Thymus (tissue), 14 donors: ENCODE results near the gene MAOA. TPM values are rescaled to one million over a fixed set of nuclear protein-coding genes. Genes with fewer than 3 reads are reported as not detected.
A peak's percentile ranks its signal among the peaks of the same experiment; 100 is the strongest.
"Not testable (repeated sequence)": the region's sequence is repeated elsewhere in the genome, so short reads cannot be mapped to it uniquely, and the experiment has no call there.

Source experiments
- DNase-seq, 9 donors: peaks; one replicate each; pipeline ENCODE4 v3.0.0-alpha.2; 2013; ENCODE audit warnings: low spot score in 9 of 9, low read depth in 6 of 9, missing footprints in 1 of 9
- H3K27ac ChIP-seq, 2 donors: one replicate each; pipeline ENCODE4 v1.5.1; 2013; ENCODE audit warnings: control low read depth in 1 of 2, low read depth in 1 of 2, low read length in 1 of 2, mild to moderate bottlenecking in 1 of 2, moderate library complexity in 1 of 2
- H3K27me3 ChIP-seq, 2 donors: one replicate each; pipeline ENCODE4 v1.5.1; 2013; ENCODE audit warnings: low read length in 1 of 2; ENCODE audit not compliant: control insufficient read depth in 2 of 2, insufficient read depth in 1 of 2
- H3K36me3 ChIP-seq, 2 donors: one replicate each; pipeline ENCODE4 v1.5.1; 2013; ENCODE audit warnings: low read length in 1 of 2, mild to moderate bottlenecking in 1 of 2, moderate library complexity in 1 of 2; ENCODE audit not compliant: control insufficient read depth in 2 of 2, insufficient read depth in 2 of 2
- H3K4me1 ChIP-seq, 2 donors: one replicate each; pipeline ENCODE4 v1.5.1; 2013; ENCODE audit warnings: low read length in 2 of 2; ENCODE audit not compliant: control insufficient read depth in 2 of 2, insufficient read depth in 2 of 2
- H3K4me3 ChIP-seq, 2 donors: one replicate each; pipeline ENCODE4 v1.5.1; 2013; ENCODE audit warnings: low read length in 2 of 2, control low read depth in 1 of 2, mild to moderate bottlenecking in 1 of 2
- H3K9me3 ChIP-seq, 2 donors: one replicate each; pipeline ENCODE4 v1.5.1; 2013; ENCODE audit warnings: low read length in 1 of 2, mild to moderate bottlenecking in 1 of 2; ENCODE audit not compliant: control insufficient read depth in 2 of 2, insufficient read depth in 1 of 2
- WGBS: extraction: QIAGEN DNeasy Blood & Tissue Kit; methylation state at CpG from one replicate; pipeline ENCODE4 v1.1.7; 2013; 5-methylcytosine and 5-hydroxymethylcytosine counted together
- long read RNA-seq, 10 donors: transcript quantifications; one replicate each; lab custom pipeline, GENCODE V29; 2026
- polyA plus RNA-seq: library from polyadenylated mRNA; stranded (reverse); fragments of 200-250 nt; gene quantifications from one replicate; pipeline ENCODE4 v1.2.3, GENCODE V29; 2013
- total RNA-seq: library from RNA; stranded (reverse); fragments of 120-200 nt; gene quantifications from one replicate; pipeline ENCODE4 v1.2.4, GENCODE V29; 2013
- donor health status: healthy.

MAOA gene
- total RNA-seq = 0.99 TPM
- 51.3 TPM for polyA plus RNA-seq
- long read RNA-seq, donor 1 = 0 reads
- long read RNA-seq, donor 2, full-length matches to known transcripts = 1 of 1 reads
- long read RNA-seq, donor 2, partial matches to known transcripts = 0 of 1 reads
- long read RNA-seq, donor 2, other reads (novel, unspliced or antisense) = 0 of 1 reads
- long read RNA-seq, donor 3 = 0 reads
- long read RNA-seq, donor 4, partial matches to known transcripts = 0 of 1 reads
- long read RNA-seq, donor 4, other reads (novel, unspliced or antisense) = 0 of 1 reads
- long read RNA-seq, donor 5, full-length matches to known transcripts = 3 of 3 reads
- long read RNA-seq, donor 5, partial matches to known transcripts = 0 of 3 reads
- long read RNA-seq, donor 5, other reads (novel, unspliced or antisense) = 0 of 3 reads
- long read RNA-seq, donor 6 = 0 reads
- long read RNA-seq, donor 7, full-length matches to known transcripts = 1 of 1 reads
- long read RNA-seq, donor 7, partial matches to known transcripts = 0 of 1 reads
- long read RNA-seq, donor 7, other reads (novel, unspliced or antisense) = 0 of 1 reads
- long read RNA-seq, donor 8, full-length matches to known transcripts = 2 of 2 reads
- long read RNA-seq, donor 8, partial matches to known transcripts = 0 of 2 reads
- long read RNA-seq, donor 8, other reads (novel, unspliced or antisense) = 0 of 2 reads
- long read RNA-seq, donor 9 = 0 reads
- long read RNA-seq, donor 10, full-length matches to known transcripts = 2 of 2 reads
- long read RNA-seq, donor 10, partial matches to known transcripts = 0 of 2 reads
- long read RNA-seq, donor 10, other reads (novel, unspliced or antisense) = 0 of 2 reads

- H3K27me3 ChIP-seq = peaks cover 0 to 17% of the 10 kb centered on the region in 2 donors
- 7% methylated on average over 29 of the region's 29 CpGs for WGBS
- peak in 4 of 9 donors; percentile 14 to 59 (median 26) for DNase-seq
- H3K36me3 ChIP-seq = no peaks in the 10 kb centered on the region
- H3K9me3 ChIP-seq = peaks cover 0 to 5% of the 10 kb centered on the region in 2 donors
- H3K4me1 ChIP-seq = peaks cover 0 to 5% of the 10 kb centered on the region in 2 donors
- peak within 1 kb of the TSS; percentile 59 to 61 for H3K4me3 ChIP-seq
- H3K27ac ChIP-seq = peak within 1 kb of the TSS in 1 of 2 donors; percentile 18
Observed at GRCh38 chrX:43656005-43656494, at the start of gene MAOA. MAOA (plus strand) TSS chrX:43656299; CDS start chrX:43656342, 43 bp downstream.

DNA sequence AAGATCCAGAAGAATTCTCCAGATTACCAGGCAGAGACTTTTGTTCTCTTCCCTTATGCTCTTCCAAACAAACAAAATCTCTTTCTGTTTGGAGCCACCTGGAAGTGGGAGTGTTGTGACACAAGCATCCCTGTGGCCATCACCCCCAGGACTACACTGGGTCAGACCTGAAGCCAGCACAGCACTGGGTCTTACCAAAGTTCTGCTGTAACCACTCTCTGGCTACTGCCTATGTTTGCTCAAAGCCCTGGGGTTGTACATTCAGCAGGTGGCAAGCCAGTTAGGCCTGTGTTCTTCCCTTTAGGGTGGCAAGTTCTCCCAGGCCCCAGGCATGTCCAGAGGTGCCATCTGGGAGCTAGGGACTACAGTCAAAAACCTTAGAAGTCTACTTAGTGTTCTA, 43.7 kb upstream of the MAOA start:
- Histone ChIP-seq H3K27me3 (no peaks in the 10 kb centered on the region), H3K4me3 (no peak overlapping the region), H3K9me3 (no peaks in the 10 kb centered on the region), H3K4me1 (no peaks in the 10 kb centered on the region), H3K27ac (no peak overlapping the region), H3K36me3 (no peaks in the 10 kb centered on the region)
- DNase-seq = no peak

- Histone ChIP-seq H3K27me3 (no peaks in the 10 kb centered on the region), H3K4me3 (no peak overlapping the region), H3K4me1 (no peaks in the 10 kb centered on the region), H3K27ac (no peak overlapping the region), H3K9me3 (no peaks in the 10 kb centered on the region), H3K36me3 (no peaks in the 10 kb centered on the region)
- no peak for DNase-seq
- WGBS = 91% methylated on average over 5 of the region's 5 CpGs
Observed at GRCh38 chrX:43615660-43616059, 40.4 kb upstream of the MAOA start.

DNA sequence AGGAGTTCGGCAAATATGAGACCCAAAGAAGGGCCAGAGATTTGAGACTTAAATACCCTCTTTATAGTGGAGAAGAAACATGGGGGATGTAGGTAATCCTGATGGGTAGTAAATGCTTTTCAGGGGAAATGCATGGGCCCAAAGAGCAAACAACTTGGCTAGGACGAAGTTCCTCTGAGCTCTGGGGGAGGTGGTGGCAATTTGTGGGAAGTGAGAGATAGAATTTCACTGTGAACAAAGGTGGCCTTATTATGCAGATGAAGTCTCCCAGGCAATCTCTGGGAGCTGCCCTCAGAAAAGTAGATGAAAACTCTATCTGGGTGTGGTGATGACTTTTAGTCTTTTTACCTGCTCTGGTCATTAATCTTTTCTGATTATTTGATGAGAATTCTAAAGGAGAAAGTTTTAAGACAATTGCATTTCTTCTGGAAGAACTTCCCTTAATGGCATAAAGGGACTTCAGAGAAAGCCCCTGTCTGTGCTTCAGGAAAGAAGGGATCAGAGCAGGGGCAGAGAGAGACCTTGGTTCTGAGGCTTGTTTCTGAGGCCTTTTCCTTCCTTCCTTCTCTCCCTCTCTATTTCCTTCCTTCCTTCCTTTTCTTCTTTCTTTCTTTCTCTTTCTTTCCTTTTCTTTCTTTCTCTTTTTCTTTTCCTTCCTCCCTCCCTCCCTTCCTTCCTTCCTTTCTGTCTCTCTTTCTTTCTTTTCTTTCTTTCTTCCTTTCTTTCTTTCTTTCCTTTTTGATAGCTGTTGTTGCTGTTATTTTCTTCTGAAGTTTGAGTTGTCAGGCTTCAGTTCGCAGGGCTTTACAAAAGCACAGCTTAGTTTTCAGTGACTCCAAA, 37.5 kb upstream of the MAOA start:
- WGBS = 94% methylated on average over 3 of the region's 3 CpGs
- Histone ChIP-seq H3K36me3 (no peaks in the 10 kb centered on the region), H3K27me3 (no peaks in the 10 kb centered on the region), H3K4me1 (no peaks in the 10 kb centered on the region), H3K9me3 (no peaks in the 10 kb centered on the region), H3K4me3 (no peak overlapping the region), H3K27ac (no peak overlapping the region)
- no peak for DNase-seq

DNA sequence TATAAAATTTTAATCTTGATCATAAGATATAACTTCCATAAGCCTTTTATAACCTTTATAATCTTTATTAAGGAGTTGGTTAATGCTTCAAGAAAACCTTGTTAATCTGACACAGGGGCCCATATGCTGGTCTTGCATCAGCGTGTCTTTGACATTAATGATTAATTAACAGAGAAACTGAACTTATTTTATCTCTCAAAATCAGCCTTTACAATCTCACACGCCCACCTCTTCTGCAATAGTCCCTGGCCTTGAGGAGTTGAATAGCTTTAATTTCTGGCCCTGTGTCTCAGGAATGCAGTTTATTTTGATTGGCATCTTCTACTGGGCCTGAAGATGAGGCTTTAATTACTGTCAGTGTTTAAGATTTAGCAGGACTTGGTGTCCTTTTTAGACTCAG, 36.2 kb upstream of the MAOA start:
- H3K27me3 ChIP-seq, H3K27ac ChIP-seq, H3K4me3 ChIP-seq, DNase-seq, H3K36me3 ChIP-seq, H3K9me3 ChIP-seq, H3K4me1 ChIP-seq: not testable (repeated sequence)
- 97% methylated on average over 2 of the region's 2 CpGs for WGBS

DNA sequence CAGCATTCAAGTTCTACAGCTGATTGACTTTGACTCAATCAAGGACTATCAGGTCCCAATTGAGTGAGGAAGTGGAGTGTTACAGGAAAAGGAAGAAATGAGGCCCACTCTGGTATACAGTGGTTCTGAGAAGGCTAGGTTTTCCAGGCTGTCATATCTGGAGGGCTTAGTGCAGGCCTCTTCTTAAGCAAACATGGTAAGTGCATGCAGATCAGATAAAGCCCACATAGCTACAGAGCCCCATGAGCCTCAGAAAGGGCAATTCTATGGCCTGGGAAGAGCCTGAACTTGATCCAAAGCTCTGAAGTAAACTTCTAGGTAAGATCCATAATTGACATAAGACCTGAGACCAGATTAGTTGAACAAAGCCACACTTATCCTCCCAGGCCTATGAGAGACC, 29.0 kb upstream of the MAOA start:
- H3K27ac ChIP-seq = no peak overlapping the region
- H3K4me1 ChIP-seq = no peaks in the 10 kb centered on the region
- no peaks in the 10 kb centered on the region for H3K36me3 ChIP-seq
- no peak for DNase-seq
- H3K9me3 ChIP-seq = no peaks in the 10 kb centered on the region
- no peak overlapping the region for H3K4me3 ChIP-seq
- H3K27me3 ChIP-seq = no peaks in the 10 kb centered on the region

- Histone ChIP-seq H3K4me1 (no peaks in the 10 kb centered on the region), H3K27me3 (no peaks in the 10 kb centered on the region), H3K9me3 (no peaks in the 10 kb centered on the region), H3K4me3 (no peak overlapping the region), H3K27ac (no peak overlapping the region), H3K36me3 (no peaks in the 10 kb centered on the region)
- 97% methylated on average over 1 of the region's 1 CpG for WGBS
- no peak for DNase-seq
Observed at GRCh38 chrX:43627669-43628068, 28.4 kb upstream of the MAOA start.

- Histone ChIP-seq H3K27ac (no peak overlapping the region), H3K27me3 (no peaks in the 10 kb centered on the region), H3K36me3 (no peaks in the 10 kb centered on the region), H3K9me3 (no peaks in the 10 kb centered on the region), H3K4me1 (no peaks in the 10 kb centered on the region), H3K4me3 (no peak overlapping the region)
- WGBS = 73% methylated on average over 1 of the region's 1 CpG
- DNase-seq = no peak
Observed at GRCh38 chrX:43629229-43629628, 26.9 kb upstream of the MAOA start.
